Measurements from ENCODE around the gene MATK. TPM values are rescaled to one million over a fixed set of nuclear protein-coding genes. Genes with fewer than 3 reads are reported as not detected.
A peak's percentile ranks its signal among the peaks of the same experiment; 100 is the strongest.
"Not testable (repeated sequence)": the region's sequence is repeated elsewhere in the genome, so short reads cannot be mapped to it uniquely, and the experiment has no call there.

MATK gene
- polyA plus RNA-seq, 3 donors, result 0.88 to 1.9 (median 0.90) TPM

GRCh38 chr19:3776479-3777040, 9.6 kb downstream of the MATK start:
- no peak for DNase-seq (ENCODE audit: extremely low read depth in 1 of 11, low read depth in 9 of 11, low spot score in 4 of 11)

DNA sequence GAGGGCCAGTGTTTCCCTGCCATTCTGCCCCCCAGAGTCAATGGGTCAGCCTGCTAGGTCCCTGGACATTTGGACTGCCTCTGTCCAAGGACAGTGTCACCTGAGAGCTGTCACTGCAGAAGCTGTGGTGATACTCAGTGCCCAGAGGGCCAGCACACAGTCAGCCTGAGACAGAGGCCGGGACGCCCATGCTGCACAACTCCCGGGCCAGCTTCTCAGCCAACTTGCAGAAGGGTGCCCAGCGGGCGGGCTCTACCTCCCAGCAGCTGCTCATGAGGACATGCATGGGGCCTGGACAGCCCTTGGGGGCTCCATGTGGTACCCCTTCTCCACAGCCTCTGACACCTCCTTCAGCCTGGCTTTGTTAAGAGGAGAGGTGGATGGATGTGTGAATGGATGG, 10.3 kb downstream of the MATK start:
- no peak for DNase-seq (ENCODE audit: extremely low read depth in 1 of 11, low read depth in 9 of 11, low spot score in 4 of 11)

GRCh38 chr19:3775374-3775711, 10.8 kb downstream of the MATK start:
- no peak for DNase-seq (ENCODE audit: extremely low read depth in 1 of 11, low read depth in 9 of 11, low spot score in 4 of 11)

- no peak for DNase-seq (ENCODE audit: extremely low read depth in 1 of 11, low read depth in 9 of 11, low spot score in 4 of 11)
Observed at GRCh38 chr19:3774621-3775373, 11.4 kb downstream of the MATK start.

GRCh38 chr19:3773814-3774515, 12.2 kb downstream of the MATK start:
- DNase-seq (ENCODE audit: extremely low read depth in 1 of 11, low read depth in 9 of 11, low spot score in 4 of 11), result no peak

- peak in 2 of 11 donors; percentile 43 to 52 for DNase-seq (ENCODE audit: extremely low read depth in 1 of 11, low read depth in 9 of 11, low spot score in 4 of 11)
Observed at GRCh38 chr19:3771906-3772455, 14.2 kb downstream of the MATK start, which contains the start of gene RAX2. RAX2 (minus strand) TSS chr19:3772228; CDS start chr19:3771742, 486 bp downstream.

GRCh38 chr19:3771000-3771905, 14.9 kb downstream of the MATK start:
- no peak for DNase-seq (ENCODE audit: extremely low read depth in 1 of 11, low read depth in 9 of 11, low spot score in 4 of 11)

- no peak for DNase-seq (ENCODE audit: extremely low read depth in 1 of 11, low read depth in 9 of 11, low spot score in 4 of 11)
Observed at GRCh38 chr19:3770136-3770999, 15.8 kb downstream of the MATK start.

GRCh38 chr19:3769494-3769893, 16.7 kb downstream of the MATK start:
- no peak for DNase-seq (ENCODE audit: extremely low read depth in 1 of 11, low read depth in 9 of 11, low spot score in 4 of 11)

DNA sequence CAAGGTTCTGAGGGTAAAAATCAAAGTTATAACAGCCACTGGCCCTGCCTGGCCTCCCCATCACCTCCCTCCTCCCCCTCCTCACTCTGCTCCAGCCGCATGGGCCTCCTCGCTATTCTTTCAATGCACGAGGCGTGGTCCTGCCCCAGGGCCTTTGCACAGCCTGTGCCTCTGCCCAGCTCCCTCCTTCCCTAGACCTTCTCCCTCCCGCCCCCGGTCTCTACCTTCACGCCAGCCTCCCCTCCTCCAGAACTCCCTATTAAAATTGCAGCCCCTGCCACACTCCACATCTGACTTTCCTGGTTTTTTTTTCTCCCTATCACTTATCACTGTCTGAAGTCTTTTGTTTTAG, 17.5 kb downstream of the MATK start:
- no peak for DNase-seq (ENCODE audit: extremely low read depth in 1 of 11, low read depth in 9 of 11, low spot score in 4 of 11)

- DNase-seq (ENCODE audit: extremely low read depth in 1 of 11, low read depth in 9 of 11, low spot score in 4 of 11), result no peak
Observed at GRCh38 chr19:3768015-3768747, 18.0 kb downstream of the MATK start.

- no peak for DNase-seq (ENCODE audit: extremely low read depth in 1 of 11, low read depth in 9 of 11, low spot score in 4 of 11)
Observed at GRCh38 chr19:3767050-3767449, 19.1 kb downstream of the MATK start.

- DNase-seq (ENCODE audit: extremely low read depth in 1 of 11, low read depth in 9 of 11, low spot score in 4 of 11), result no peak
Observed at GRCh38 chr19:3766520-3766919, 19.7 kb downstream of the MATK start.

- not testable (repeated sequence) for DNase-seq (ENCODE audit: extremely low read depth in 1 of 11, low read depth in 9 of 11, low spot score in 4 of 11)
Observed at GRCh38 chr19:3765757-3766156, 20.4 kb downstream of the MATK start.

DNA sequence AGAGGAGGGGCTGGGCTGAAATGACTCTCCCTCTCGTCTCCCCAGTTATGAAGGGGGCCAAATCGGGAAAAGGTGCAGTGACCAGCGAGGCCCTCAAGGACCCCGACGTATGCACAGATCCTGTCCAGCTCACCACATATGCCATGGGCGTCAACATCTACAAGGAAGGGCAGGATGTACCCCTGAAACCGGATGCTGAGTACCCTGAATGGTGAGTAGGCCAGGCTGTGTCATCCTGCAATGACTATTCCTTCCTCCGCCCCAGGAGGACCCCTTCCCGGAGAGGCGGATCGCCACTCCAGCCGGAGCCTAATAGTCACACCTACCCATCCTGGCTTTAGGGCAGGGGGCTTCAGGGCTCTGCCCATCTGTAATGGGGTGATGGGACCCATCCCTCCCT, 21.1 kb downstream of the MATK start:
- DNase-seq (ENCODE audit: extremely low read depth in 1 of 11, low read depth in 9 of 11, low spot score in 4 of 11), result no peak

- DNase-seq (ENCODE audit: extremely low read depth in 1 of 11, low read depth in 9 of 11, low spot score in 4 of 11), result peak; percentile 98 to 100 (median 99)
Observed at GRCh38 chr19:3762501-3763459, 23.4 kb downstream of the MATK start, which contains the start of gene MRPL54. MRPL54 (plus strand) TSS chr19:3762682; CDS start chr19:3762701, 19 bp downstream.

Measured in renal cortex interstitium (tissue), 11 donors.